Endothelial cell of umbilical vein (primary cell): ENCODE data around the gene TARBP1. TPM values are rescaled to one million over a fixed set of nuclear protein-coding genes. Genes with fewer than 3 reads are reported as not detected.

Experiments used
- polyA plus RNA-seq, 4 experiments: library from polyadenylated mRNA; depleted of rRNA in 3 of 4; stranded (reverse) in 3 of 4; unstranded in 1 of 4; fragments of >200 nt; gene quantifications; 2 replicates each; pipeline versions ENCODE4 v1.2.1 to v1.2.3, GENCODE V29; 2011 to 2012; ENCODE audit warnings: missing spikeins in 1 of 4
- total RNA-seq: library from RNA; stranded (reverse); gene quantifications from 2 replicates; pipeline ENCODE4 v1.2.3, GENCODE V29; 2021

Gene TARBP1
- total and polyA plus RNA-seq, 2 donors (not counting 3 experiments of a cell fraction or from before 2014, with no cell fraction given), result 17.3 to 23.4 TPM

Other genes starting within 250 kb of the TARBP1 start
- gene COA6, start 105.7 kb downstream of the TARBP1 start, total RNA-seq, result 34.2 and 42.7 TPM in 2 replicates
- gene COA6, start 105.7 kb downstream of the TARBP1 start, polyA plus RNA-seq, result 15.7 and 22.2 TPM in 2 replicates
- 109 TPM in 2 replicates for gene IRF2BP2, start 131.0 kb upstream of the TARBP1 start, total RNA-seq
- gene IRF2BP2, start 131.0 kb upstream of the TARBP1 start, polyA plus RNA-seq, result 65.4 and 66.6 TPM in 2 replicates